OCI-LY1 (cell line): ENCODE measurements around the gene KREMEN1.

ENCODE experiments used
- EZH2 ChIP-seq: fragments of 200-600 bp; sonication (generic), shearing (Covaris generic); IDR thresholded peaks from 2 replicates; pipeline ENCODE4 v1.8.0; 2017; ENCODE audit warnings: borderline replicate concordance, mixed run types, mild to moderate bottlenecking, antibody characterized with exemption, low read length, moderate library complexity, mixed read lengths
- TF ChIP-seq, protein P1 (sequence below): fragments of 200-600 bp; sonication (generic), shearing (Covaris generic); IDR thresholded peaks from 2 replicates; pipeline ENCODE4 v1.5.1; 2017; ENCODE audit warnings: mild to moderate bottlenecking, antibody characterized with exemption, low read length, moderate library complexity, mixed read lengths

DNA sequence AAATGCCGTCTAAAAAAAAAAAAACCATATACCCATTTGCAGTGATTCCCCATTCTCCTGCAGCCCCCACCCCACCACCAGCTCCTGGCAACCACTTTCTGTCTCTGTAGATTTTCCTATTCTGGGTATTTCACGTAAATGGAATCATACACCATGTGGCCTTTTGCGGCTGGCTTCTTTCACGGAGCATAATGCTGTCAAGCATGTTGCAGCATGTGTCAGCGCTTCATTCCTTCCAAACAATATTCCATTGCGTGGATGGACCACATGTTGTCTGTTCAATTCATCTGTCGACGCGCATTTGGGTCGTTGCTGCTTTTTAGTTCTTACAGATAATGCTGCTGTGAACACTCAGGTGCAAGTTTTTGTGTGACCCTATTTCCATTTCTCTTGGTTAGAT, 118.1 kb downstream of the KREMEN1 start:
- TF ChIP-seq, protein P1, sequence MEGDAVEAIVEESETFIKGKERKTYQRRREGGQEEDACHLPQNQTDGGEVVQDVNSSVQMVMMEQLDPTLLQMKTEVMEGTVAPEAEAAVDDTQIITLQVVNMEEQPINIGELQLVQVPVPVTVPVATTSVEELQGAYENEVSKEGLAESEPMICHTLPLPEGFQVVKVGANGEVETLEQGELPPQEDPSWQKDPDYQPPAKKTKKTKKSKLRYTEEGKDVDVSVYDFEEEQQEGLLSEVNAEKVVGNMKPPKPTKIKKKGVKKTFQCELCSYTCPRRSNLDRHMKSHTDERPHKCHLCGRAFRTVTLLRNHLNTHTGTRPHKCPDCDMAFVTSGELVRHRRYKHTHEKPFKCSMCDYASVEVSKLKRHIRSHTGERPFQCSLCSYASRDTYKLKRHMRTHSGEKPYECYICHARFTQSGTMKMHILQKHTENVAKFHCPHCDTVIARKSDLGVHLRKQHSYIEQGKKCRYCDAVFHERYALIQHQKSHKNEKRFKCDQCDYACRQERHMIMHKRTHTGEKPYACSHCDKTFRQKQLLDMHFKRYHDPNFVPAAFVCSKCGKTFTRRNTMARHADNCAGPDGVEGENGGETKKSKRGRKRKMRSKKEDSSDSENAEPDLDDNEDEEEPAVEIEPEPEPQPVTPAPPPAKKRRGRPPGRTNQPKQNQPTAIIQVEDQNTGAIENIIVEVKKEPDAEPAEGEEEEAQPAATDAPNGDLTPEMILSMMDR, result no peak
- TF ChIP-seq EZH2, result no peak
